Measurements from ENCODE around the gene TYW1B. TPM values are rescaled to one million over a fixed set of nuclear protein-coding genes. Genes with fewer than 3 reads are reported as not detected.
"Not testable (repeated sequence)": the region's sequence is repeated elsewhere in the genome, so short reads cannot be mapped to it uniquely, and the experiment has no call there.

TYW1B gene
- total RNA-seq, 1 experiment from 2014 or later: 3.0 TPM

DNA sequence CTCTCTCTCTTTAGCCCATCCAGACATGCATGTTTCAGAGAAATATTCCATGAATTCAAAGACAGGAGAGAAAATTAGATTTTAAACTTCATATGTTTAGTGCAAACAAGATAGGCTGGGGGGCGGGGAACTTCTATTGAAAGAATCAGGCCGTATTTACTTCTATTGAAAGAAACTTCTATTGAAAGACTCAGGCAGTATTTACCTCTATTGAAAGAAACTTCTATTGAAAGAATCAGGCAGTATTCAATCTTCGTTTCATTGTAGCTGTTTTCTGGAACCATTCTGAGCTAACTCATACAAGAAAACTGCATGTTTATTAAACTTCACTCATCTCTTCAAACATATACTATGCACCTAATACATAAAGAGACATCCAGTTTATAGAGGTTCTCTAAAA is 123.1 kb downstream of the TYW1B start:
- BruUV-seq (replicated peaks): no TSS peak

DNA sequence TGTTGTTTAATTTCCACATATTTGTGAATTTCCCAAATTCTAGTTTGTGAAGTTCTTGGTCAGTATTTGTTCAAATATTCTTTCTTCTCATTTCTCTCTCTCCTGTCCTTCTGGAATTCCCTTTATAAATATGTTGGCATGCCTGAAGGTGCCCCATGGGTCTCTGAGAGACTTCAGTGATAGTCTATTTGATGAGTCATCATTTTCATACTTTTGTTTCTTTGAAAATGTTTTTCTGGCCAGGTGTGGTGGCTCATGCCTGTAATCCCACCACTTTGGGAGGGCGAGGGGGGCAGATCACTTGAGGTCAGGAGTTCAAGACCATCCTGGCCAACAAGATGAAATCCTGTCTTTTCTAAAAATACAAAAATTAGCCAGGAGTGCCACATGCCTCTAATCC is 127.5 kb downstream of the TYW1B start:
- H3F3A ChIP-seq (ENCODE audit: insufficient read depth, low read depth); H3K27me3 ChIP-seq (ENCODE audit: insufficient read depth, low read depth); H2AFZ ChIP-seq; CTCF ChIA-PET; BruUV-seq (replicated peaks); intact Hi-C loops (cut with micrococcal nuclease; ENCODE audit: unreplicated experiment); H3K9me3 ChIP-seq (ENCODE audit: insufficient read depth, low read depth); H3K4me1 ChIP-seq (replicated peaks; ENCODE audit: insufficient read depth); H3K27ac ChIP-seq; H3K36me3 ChIP-seq (ENCODE audit: low read depth); DNase-seq; H3K79me2 ChIP-seq (ENCODE audit: low read depth); H3K4me2 ChIP-seq; H3K9me2 ChIP-seq (ENCODE audit: insufficient read depth); H4K20me1 ChIP-seq (ENCODE audit: insufficient read depth); POLR2A ChIA-PET (ENCODE audit: unreplicated experiment); H3K4me3 ChIP-seq: not testable (repeated sequence)

More for the DNA sequence above, 123.1 kb downstream of the TYW1B start:
- ChIA-PET POLR2A (ENCODE audit: unreplicated experiment) (no interaction called here), CTCF (no interaction called here)
- Histone ChIP-seq H3K4me1 (replicated peaks; ENCODE audit: insufficient read depth) (no peaks in the 10 kb centered on the region), H3K9me2 (ENCODE audit: insufficient read depth) (no peaks in the 10 kb centered on the region), H3K4me3 (no peak overlapping the region), H3K27ac (no peak overlapping the region), H3K4me2 (no peak overlapping the region), H4K20me1 (ENCODE audit: insufficient read depth) (no peaks in the 10 kb centered on the region), H3K79me2 (ENCODE audit: low read depth) (no peaks in the 10 kb centered on the region), H3F3A (ENCODE audit: insufficient read depth, low read depth) (no peaks in the 10 kb centered on the region), H2AFZ (no peak overlapping the region), H3K27me3 (ENCODE audit: insufficient read depth, low read depth) (no peaks in the 10 kb centered on the region), H3K9me3 (ENCODE audit: insufficient read depth, low read depth) (no peaks in the 10 kb centered on the region), H3K36me3 (ENCODE audit: low read depth) (no peaks in the 10 kb centered on the region)
- DNase-seq: no peak
- TF ChIP-seq EZH2 (IDR thresholded peaks at IDR 0.05; ENCODE audit: low read depth) (no peak), CTCF (conservative IDR thresholded peaks at IDR 0.05) (no peak)
- intact Hi-C loops (cut with micrococcal nuclease; ENCODE audit: unreplicated experiment): no loop called here

DNA sequence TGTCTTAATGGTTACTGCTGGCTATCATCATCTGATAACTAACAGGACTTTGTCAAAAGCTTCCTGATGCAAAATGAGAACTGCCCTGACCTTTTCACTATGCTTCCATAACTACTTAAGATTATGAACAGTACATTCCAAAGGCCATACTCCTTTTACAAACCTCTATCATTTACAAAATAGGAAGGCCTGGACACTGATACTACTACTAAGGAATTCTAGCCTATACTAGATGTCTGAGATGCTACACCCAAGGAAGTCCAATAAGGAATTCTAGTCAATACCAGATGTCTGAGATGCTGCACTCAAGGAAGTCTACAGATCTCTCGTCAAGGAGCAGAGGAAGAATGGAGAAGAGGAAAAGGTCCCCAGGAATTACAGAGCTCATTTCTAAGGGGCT is 130.9 kb downstream of the TYW1B start:
- DNase-seq; H3K9me2 ChIP-seq (ENCODE audit: insufficient read depth); CTCF ChIA-PET; H3K9me3 ChIP-seq (ENCODE audit: insufficient read depth, low read depth); H3K27ac ChIP-seq; H3K4me2 ChIP-seq; BruUV-seq (replicated peaks); H3K4me1 ChIP-seq (replicated peaks; ENCODE audit: insufficient read depth); H2AFZ ChIP-seq; H3K4me3 ChIP-seq; intact Hi-C loops (cut with micrococcal nuclease; ENCODE audit: unreplicated experiment); POLR2A ChIA-PET (ENCODE audit: unreplicated experiment); H3F3A ChIP-seq (ENCODE audit: insufficient read depth, low read depth); H3K36me3 ChIP-seq (ENCODE audit: low read depth); H3K79me2 ChIP-seq (ENCODE audit: low read depth); H3K27me3 ChIP-seq (ENCODE audit: insufficient read depth, low read depth); H4K20me1 ChIP-seq (ENCODE audit: insufficient read depth): not testable (repeated sequence)

DNA sequence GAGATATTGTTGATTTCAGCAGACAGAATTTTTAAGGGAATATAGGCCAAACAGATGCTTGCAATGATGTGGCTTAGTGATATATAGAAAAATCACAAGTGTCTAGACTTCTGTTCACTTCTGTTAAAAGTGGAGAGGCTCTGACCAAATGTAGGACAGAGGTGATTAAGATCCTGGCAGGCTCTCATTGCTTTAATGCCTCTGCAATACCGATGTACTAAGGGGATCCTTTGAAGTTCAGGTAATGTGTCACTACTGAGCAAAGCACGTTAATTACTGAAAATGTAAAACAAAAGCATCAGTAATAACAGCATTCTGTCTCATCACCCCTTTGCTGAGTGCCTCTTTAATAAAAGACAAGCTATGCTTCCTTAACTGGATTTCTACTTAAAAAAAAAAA is 131.4 kb downstream of the TYW1B start:
- H3K36me3 ChIP-seq (ENCODE audit: low read depth); CTCF ChIA-PET; H3K4me2 ChIP-seq; H3K79me2 ChIP-seq (ENCODE audit: low read depth); BruUV-seq (replicated peaks); POLR2A ChIA-PET (ENCODE audit: unreplicated experiment); H4K20me1 ChIP-seq (ENCODE audit: insufficient read depth); intact Hi-C loops (cut with micrococcal nuclease; ENCODE audit: unreplicated experiment); DNase-seq; H3K9me3 ChIP-seq (ENCODE audit: insufficient read depth, low read depth); H3F3A ChIP-seq (ENCODE audit: insufficient read depth, low read depth); H3K27me3 ChIP-seq (ENCODE audit: insufficient read depth, low read depth); H3K9me2 ChIP-seq (ENCODE audit: insufficient read depth); H2AFZ ChIP-seq; H3K4me1 ChIP-seq (replicated peaks; ENCODE audit: insufficient read depth); H3K27ac ChIP-seq; H3K4me3 ChIP-seq: not testable (repeated sequence)

GRCh38 chr7:72695482-72695881 is 132.5 kb downstream of the TYW1B start:
- DNase-seq; H4K20me1 ChIP-seq (ENCODE audit: insufficient read depth); CTCF ChIA-PET; H2AFZ ChIP-seq; H3K9me2 ChIP-seq (ENCODE audit: insufficient read depth); H3K79me2 ChIP-seq (ENCODE audit: low read depth); H3K27ac ChIP-seq; H3K27me3 ChIP-seq (ENCODE audit: insufficient read depth, low read depth); H3F3A ChIP-seq (ENCODE audit: insufficient read depth, low read depth); H3K4me1 ChIP-seq (replicated peaks; ENCODE audit: insufficient read depth); POLR2A ChIA-PET (ENCODE audit: unreplicated experiment); intact Hi-C loops (cut with micrococcal nuclease; ENCODE audit: unreplicated experiment); H3K36me3 ChIP-seq (ENCODE audit: low read depth); H3K4me2 ChIP-seq; H3K9me3 ChIP-seq (ENCODE audit: insufficient read depth, low read depth); BruUV-seq (replicated peaks); H3K4me3 ChIP-seq: not testable (repeated sequence)

GRCh38 chr7:72691442-72691841 is 136.6 kb downstream of the TYW1B start:
- H3K36me3 ChIP-seq (ENCODE audit: low read depth); CTCF ChIA-PET; H4K20me1 ChIP-seq (ENCODE audit: insufficient read depth); H3K9me3 ChIP-seq (ENCODE audit: insufficient read depth, low read depth); H3K4me2 ChIP-seq; BruUV-seq (replicated peaks); intact Hi-C loops (cut with micrococcal nuclease; ENCODE audit: unreplicated experiment); H3K79me2 ChIP-seq (ENCODE audit: low read depth); H3K27ac ChIP-seq; H3K9me2 ChIP-seq (ENCODE audit: insufficient read depth); H3K27me3 ChIP-seq (ENCODE audit: insufficient read depth, low read depth); H2AFZ ChIP-seq; H3F3A ChIP-seq (ENCODE audit: insufficient read depth, low read depth); POLR2A ChIA-PET (ENCODE audit: unreplicated experiment); H3K4me3 ChIP-seq; DNase-seq; H3K4me1 ChIP-seq (replicated peaks; ENCODE audit: insufficient read depth): not testable (repeated sequence)

DNA sequence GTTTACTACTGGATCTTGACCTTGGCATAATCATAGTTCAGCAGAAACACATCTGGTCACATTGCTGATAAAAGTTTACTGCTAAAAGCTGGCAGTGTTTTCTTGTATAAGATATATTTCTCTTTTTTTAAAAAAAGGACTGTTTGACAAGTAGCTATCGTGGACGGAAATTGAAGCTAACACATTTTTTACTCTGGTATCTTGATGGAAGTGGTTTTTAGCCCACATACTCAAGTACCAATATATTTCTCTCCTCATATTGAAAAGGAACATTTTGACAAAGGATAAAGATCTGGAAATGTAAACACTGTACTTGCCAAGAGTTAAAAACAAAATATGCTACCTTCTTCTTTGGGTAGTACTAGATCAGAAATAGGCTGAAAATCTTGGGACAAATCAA is 137.8 kb downstream of the TYW1B start:
- H3K9me3 ChIP-seq (ENCODE audit: insufficient read depth, low read depth); intact Hi-C loops (cut with micrococcal nuclease; ENCODE audit: unreplicated experiment); POLR2A ChIA-PET (ENCODE audit: unreplicated experiment): not testable (repeated sequence)

More for the DNA sequence above, 137.8 kb downstream of the TYW1B start:
- CTCF ChIA-PET; H2AFZ ChIP-seq; H3K27me3 ChIP-seq (ENCODE audit: insufficient read depth, low read depth); BruUV-seq (replicated peaks); H3K4me1 ChIP-seq (replicated peaks; ENCODE audit: insufficient read depth); DNase-seq; H3K79me2 ChIP-seq (ENCODE audit: low read depth); H3K4me3 ChIP-seq; H4K20me1 ChIP-seq (ENCODE audit: insufficient read depth); H3K4me2 ChIP-seq; H3K9me2 ChIP-seq (ENCODE audit: insufficient read depth); H3K36me3 ChIP-seq (ENCODE audit: low read depth); H3F3A ChIP-seq (ENCODE audit: insufficient read depth, low read depth); H3K27ac ChIP-seq: not testable (repeated sequence)
